ENCODE data around the gene DPF3.

DPF3 gene

DNA sequence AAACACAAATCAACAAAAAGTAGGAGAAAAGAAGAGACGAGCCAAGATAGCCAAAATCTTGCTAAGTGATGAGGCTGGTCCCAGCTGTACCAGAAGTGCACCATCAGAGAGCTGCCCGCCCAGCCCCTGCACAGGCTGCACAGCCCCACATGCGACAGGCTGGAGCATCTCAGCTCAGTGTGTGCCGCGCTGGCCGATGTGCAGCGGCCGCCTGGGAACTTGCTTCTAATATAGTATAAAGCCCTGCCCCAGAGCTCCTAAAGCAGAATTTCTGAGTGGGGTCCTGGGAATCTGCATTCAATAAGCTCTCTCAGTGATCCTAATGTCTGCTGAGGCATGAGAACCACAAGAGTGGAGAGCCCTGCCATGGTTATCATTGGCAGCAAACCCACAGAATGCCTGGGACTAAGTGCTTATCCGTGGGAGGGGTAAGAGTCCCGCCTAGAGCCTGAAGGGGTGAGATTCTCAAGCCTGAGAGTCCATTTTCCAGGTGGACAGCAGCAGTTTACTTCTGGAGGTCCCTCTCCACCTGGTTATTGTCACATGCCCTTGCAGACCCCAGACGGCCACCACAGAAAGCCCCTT, 171.6 kb downstream of the DPF3 start:
- no peak overlapping the region for H3K4me3 ChIP-seq (ENCODE audit: low read depth, low read length)

DNA sequence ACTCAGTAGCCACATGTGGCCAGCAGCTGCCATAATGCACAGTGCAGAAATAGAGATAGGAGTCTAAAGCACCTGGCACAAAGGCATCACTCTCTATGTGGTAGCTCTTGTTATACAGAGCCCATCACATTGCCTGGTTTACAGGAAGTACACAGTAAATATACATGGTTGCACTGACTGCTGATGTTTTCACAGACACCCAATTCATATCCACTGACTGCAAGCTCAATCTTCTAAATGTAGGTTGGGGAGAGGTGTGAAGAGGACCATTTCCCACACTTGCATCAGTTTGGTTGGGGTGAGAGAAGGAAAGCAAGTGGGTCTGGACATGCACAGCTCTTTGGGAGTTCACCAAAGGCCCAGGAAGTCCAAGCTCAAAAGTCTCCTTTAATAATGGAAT, 172.8 kb downstream of the DPF3 start:
- H3K4me3 ChIP-seq (ENCODE audit: low read depth, low read length), result no peak overlapping the region

DNA sequence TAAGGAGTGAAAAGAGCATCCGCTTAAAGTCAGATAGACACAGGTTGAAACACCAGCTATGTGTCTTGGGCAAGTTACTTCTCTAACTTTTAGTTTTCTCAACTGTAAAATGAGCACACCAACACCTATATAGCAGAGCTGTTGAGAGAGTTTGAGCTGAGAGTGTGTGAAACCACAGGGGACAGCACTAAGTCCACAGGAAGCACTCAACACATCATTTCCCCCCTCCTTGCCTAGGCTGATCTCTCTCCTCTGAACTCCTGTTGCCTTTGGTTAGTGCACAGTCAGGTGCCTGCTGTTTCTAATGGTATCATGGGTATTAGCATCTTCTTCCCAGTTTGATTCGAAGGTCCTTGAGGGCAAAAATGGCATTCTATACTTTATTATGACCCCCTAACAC, 176.7 kb downstream of the DPF3 start:
- H3K4me3 ChIP-seq (ENCODE audit: low read depth, low read length), result no peak overlapping the region

DNA sequence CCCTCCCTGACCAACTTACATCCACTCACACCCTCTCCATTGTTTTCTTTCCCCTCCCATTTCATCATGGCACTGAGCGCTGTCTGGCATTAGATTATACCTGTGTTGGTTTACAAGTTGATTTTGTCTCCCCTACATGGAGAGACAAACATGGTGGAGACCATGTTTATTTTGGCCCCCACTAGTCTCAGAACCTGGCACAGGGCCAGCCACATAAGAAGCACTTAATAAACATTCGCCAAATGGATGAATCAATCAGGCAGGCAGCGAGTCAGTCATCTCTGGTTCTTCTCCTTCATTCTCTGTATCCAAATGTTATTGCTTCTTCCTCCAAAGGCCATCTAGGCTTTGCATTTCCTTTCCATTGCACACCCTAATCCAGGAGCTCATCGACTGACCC, 177.4 kb downstream of the DPF3 start:
- no peak overlapping the region for H3K4me3 ChIP-seq (ENCODE audit: low read depth, low read length)

DNA sequence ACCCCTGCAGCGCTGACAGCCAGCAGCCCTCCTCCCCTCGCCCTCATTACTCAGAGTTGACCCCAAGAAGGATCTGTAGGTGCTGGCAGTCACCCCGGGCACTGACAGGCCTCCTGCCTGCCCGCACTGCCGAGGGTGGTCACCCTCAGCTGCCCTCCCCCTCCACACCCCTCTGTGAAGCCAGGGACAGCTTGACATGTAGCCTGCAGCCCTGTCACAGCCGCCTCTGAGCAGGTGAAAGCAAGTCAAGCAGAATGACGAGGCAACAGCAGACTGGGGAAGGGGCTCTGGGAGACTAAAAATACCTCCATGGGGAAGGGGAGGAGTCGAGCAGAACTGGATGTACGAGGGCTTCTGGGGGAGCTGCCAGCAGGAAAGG, 178.1 kb downstream of the DPF3 start:
- no peak overlapping the region for H3K4me3 ChIP-seq (ENCODE audit: low read depth, low read length)

DNA sequence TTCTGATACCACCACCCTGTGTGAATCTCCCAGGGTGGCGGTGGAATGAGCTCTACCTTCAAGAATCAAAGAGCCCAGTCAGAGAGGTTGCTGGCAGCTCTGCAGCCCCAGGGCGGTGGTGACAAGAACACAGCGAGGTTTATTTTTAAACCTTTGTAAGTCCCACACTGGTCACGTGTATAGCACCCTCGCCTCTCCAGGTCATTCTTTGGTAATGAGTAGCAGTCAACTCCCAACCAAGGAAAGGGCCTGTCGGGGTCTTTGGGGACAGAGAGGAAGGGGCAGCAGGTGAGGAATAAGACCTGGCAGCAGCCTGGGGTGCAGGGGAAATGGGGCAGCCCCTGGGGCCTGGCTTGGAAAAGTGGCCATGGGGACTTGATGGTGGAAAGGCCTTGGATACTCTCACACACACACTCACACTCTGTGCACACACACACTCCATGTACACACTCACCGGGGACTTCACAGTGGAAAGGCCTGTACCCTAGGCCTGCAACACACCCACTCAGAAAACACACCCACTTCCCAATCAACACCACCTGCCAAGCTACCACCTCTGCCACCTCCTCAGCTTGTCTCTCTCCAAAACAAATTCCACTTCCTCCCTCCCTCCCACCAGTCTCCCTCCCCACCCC, 178.6 kb downstream of the DPF3 start:
- H3K4me3 ChIP-seq (ENCODE audit: low read depth, low read length), result no peak overlapping the region

DNA sequence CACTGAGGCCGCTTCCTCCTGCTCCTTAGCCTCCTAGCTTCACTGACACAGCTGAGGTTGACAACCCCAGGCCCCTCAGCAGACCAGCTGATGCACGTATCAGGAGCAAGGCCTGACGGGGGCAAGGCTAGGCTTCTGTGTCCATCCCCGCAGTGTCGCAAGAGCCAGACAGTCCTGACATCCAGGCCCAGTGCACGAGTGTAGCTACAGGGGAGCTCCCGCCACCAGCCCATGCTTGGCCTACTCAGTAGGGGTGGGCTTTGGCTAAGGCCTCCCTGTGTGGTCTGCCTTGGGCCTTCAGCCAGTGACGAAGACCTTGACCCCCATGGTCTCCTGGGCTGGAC, 179.1 kb downstream of the DPF3 start:
- H3K4me3 ChIP-seq (ENCODE audit: low read depth, low read length), result no peak overlapping the region

DNA sequence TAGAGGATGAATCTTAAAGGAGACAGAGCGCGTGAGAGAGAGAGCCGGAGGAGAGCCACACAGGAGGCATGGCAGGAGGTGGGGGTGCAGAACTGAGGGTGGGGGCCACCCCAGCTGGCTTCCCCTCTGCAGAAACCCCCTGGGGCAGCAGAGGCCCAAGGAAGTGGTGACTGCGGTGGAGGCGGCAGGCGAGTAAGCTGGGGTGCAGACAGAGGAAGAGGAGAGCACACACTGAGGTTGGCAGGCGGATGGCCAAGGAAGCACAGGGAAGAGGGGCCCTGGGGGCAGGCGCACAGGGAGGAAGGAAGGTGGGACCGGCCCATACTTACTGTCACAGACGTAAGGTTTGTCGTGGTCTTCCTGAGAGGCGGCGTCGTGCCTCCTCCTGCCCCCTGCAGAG, 179.8 kb downstream of the DPF3 start:
- no peak overlapping the region for H3K4me3 ChIP-seq (ENCODE audit: low read depth, low read length)

DNA sequence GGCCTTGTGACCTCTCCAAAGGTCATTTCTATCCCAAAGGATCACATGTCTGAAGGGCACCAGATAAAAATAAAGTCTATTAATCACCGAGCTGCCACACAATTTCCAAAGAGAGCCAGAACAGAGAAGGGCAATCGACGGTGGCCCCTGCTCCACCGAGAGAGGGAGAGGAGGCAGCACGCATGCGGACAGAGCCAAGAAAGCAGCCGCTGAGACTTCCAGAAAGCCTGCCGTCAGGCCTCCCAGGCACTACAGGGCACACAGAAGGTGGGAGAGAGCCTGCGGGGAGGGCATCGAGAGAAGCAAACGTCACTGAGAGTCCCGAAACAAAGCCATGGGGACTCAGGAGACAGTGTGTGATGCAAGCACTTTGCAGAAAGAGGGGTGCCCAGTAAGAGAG, 182.0 kb downstream of the DPF3 start:
- no peak overlapping the region for H3K4me3 ChIP-seq (ENCODE audit: low read depth, low read length)

DNA sequence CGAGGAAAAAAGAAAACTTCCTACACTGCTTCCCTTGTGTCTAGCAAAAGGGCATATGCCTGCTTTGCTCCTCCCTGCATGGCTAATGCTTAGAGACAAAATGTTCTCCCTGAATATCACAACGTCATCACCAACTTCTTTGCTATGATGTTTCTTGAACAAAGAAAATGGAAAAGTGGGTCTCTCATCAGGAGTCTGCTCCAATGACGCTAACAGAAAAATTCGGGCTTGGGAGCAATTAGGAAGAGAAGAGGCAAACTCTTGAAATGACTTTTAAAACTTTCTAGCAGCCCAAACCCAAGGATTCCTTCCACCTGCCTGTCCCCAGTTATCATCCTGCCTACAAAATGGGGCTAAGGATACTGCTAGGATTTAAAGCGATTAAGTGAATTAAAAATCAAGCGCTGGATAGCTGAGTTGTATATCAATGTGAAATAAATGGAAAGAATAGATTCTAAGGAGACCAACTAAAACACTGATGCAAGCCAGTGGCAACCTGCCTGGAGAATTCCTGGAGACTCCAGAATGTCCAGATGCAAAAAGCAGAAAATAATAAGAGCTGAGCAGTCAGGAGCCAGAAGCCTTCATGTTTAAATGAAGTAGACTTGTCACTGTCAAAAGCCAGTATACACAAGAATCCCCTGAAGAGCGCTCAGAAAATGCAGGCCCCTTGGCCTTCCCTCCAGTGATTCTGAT, 183.8 kb downstream of the DPF3 start:
- H3K4me3 ChIP-seq (ENCODE audit: low read depth, low read length), result no peak overlapping the region

DNA sequence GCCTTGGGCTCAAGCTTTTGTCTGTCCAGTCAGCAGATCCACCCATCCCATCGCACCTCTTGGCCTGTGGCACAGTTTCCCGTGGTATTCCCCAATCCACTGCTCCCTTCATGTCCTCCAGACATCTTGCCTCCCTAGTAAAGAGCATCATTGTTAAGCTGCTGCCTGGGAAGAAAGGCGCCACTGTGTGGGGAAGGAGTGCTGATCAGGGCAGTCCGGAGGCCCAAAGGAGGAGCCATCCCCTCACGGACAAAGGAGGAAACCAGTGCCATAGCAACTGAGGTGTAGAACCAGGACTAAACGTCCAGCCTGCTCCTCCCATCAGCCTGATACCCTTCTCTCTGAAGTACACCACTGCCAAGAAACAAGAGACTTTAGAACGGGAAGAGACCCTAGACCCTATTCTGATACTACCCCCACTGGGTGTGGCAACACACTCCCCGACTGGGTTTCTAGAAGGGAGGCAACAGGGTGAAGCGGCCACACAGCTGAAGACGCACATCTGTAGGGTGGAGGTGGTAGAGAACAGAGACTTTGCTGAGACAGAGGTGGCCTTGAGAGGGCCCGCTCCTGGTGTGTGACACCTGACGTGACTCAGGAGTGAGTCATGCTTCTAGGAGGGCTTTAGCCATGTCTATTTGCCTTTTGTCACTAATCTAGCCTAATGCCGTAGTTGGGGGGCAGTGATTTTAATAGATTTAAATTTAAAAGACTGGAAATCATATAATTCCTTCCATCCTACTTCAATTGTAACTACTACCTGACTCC, 185.0 kb downstream of the DPF3 start:
- no peak overlapping the region for H3K4me3 ChIP-seq (ENCODE audit: low read depth, low read length)

DNA sequence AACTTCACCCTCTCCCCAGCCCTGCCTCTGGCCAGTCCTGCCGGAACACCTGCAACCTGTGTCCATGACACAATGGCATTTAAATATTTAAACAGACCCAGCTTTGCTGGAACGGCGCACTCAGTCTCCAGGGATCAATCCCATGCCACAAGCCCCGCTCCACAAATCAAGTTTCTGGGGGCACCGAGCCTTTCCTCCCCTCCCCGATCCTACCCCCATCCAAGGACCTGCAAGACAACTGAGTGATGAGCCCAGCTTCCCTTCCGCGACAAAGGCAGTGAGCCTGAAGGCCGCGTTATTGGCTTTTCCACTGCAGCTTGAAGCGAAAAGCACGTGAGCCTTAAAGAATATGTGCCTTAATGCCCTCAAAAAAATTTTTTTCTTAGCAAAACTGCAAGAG, 185.7 kb downstream of the DPF3 start:
- H3K4me3 ChIP-seq (ENCODE audit: low read depth, low read length), result no peak overlapping the region

DNA sequence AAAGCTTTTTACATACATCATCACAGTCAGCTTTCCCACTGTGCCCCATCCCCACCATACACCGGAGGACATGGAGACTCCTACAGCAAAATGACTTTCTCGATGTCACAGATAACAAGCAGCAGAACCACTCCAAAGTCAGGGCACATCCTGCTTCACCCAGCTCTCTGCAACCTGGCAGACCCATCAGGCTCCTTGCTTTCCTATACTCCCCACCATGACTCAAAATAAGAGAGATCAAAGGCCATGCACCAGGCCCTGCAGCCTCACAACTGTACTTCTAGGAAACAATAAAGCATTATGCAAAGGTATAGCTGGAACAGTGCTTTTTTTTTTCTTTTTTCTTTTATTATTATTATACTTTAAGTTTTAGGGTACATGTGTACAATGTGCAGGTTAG, 187.4 kb downstream of the DPF3 start:
- H3K4me3 ChIP-seq (ENCODE audit: low read depth, low read length), result no peak overlapping the region

DNA sequence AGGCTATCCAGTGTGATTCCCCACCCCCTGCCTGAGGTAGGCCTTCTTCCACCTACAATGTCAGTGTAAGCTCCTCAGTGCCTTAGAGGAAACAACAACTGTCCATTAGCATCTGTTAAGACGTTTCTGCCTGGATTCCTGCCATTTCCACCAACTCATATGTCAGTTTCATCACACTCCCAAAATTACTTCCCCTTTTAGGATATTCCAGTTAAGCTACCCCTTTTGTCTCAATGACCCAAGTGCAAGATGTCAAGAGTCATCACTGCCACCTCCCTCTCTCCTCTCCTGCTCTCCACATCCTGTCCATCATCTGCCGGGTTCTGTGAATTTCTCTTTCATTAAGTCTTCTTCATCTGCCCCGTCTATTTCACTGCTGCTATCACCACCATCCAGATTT, 189.4 kb downstream of the DPF3 start:
- no peak overlapping the region for H3K4me3 ChIP-seq (ENCODE audit: low read depth, low read length)

DNA sequence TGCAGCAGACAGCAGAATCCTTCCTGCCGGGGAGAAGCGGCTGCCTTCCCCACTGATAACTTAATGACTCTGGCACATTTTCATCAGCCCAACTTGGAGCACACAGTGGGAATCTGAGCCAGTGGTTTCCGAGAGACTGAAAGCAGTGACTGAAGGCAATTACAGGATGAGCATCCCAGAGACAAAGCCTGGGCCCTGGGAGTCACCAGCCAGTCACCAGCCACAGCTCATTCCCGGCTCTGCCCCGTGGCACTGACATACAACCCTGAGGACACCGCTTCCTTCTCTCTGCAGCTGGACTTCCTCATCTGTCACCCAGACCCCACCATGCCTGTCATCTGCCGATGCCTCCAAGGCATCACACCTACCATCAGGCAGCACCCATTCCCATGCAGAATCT, 192.3 kb downstream of the DPF3 start:
- no peak overlapping the region for H3K4me3 ChIP-seq (ENCODE audit: low read depth, low read length)

DNA sequence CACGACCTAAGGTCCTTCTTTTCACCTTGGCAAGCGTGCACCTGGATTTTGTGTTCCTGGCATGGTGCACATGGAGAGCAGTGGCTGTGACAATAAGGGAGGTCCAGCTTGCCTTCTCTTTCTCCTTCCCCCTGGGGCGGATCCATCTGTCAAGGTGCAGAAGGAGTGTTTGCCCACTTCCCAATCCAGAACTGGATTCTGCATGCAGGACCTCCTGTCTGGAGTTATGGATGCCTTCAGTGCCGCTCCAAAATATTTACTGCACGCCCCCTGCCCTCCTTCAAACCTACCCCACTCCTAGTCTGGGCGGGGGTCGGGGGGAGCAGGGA, 192.7 kb downstream of the DPF3 start:
- H3K4me3 ChIP-seq (ENCODE audit: low read depth, low read length), result no peak overlapping the region

DNA sequence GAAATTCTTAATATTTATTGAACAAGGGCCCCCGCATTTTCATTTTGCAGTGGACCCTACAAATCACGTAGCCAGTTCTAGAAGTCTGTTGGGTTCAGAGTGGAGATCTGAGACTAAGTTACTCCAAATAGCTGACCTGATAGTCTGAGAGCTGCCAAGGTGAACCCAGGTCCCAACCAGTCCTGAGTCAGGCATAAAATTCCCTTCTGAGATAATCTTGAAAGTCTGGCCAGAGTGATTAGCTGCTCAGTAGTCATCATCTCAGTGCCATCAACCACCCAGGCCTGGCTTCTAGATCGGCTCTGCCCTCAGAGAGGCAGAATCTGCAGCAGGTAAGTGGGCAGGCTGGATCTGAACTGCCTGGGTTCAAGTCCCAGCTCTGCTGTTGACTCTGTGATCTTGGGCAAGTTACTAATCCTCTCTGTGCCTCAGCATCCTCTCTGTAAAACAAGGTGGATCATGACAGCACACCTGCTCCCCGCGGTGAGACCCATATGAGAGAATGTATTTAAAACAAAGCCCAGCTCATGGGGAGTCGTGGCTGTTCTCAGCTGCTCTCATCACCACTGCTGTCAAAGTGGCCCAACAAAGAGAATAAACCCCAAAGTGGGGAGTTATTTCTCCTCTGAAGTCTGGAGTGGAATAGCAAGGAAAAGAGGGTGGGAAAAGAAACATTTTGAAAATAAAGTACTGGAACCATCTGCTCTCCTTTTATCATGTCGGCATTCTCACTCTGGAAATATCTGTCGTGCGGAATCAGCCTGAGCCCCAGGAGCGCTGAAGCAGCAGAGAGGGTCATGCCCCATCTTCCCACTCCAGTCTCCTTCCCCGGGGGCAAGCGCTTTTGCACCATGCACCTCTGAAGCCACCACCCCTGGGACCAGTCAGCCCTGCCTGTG, 193.3 kb downstream of the DPF3 start:
- no peak overlapping the region for H3K4me3 ChIP-seq (ENCODE audit: low read depth, low read length)

DNA sequence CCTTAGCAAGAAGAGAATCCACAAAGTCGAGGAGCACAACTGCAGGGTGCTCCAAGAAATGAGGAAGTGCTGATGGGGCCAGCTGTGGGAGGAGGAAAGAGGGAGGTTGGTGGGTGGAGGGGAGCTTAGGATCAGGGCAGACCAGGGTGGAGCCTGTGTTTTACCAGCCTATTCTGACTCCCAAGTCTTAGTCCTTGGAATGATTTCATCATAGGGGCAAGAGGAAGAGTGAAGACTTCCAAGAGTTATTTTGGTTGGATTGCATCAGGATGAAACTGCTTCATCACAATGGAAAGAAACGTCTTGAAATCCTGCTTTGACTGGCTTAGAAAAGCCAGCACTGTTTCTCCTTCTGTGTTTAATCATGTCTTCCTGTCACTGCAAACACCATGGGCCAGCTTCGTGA, 194.0 kb downstream of the DPF3 start:
- no peak overlapping the region for H3K4me3 ChIP-seq (ENCODE audit: low read depth, low read length)

DNA sequence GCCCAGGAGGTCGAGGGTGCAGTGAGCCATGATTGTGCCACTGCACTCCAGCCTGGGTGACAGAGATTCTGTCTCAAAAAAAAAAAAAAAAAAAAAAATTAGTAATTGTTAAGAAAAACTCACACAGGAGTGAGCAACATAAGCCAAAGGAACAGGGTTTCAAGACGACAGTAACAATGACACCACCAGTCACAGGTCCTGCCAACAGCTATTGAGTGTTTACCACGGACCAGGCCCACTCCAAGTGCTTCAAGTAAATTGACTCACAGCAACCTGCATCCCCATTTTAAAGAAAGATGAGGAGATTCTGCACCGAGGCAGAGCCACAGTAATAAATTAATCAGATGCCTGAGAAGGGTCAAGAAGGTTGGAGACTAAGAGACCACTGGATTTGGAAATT, 194.5 kb downstream of the DPF3 start:
- no peak overlapping the region for H3K4me3 ChIP-seq (ENCODE audit: low read depth, low read length)

DNA sequence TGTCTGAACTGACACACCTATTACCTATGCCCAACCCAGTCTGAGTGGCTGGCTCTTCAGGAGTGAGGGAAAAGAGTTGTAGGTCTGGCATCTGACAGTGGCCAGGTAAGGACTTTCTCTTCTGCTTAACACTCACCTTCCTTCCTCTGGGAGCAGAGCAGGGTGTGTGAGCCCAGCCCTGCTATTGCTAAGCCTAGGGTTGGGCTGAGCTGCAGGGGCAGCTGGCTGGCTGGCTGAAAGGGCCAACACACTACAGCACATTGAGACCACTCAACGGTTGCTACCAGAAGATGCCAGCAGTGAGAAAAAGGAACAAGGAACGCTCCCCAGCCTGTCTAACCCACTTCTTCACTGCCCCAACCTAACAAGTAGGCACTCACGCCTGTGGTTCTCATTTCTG, 201.2 kb downstream of the DPF3 start:
- H3K4me3 ChIP-seq (ENCODE audit: low read depth, low read length), result no peak overlapping the region

DNA sequence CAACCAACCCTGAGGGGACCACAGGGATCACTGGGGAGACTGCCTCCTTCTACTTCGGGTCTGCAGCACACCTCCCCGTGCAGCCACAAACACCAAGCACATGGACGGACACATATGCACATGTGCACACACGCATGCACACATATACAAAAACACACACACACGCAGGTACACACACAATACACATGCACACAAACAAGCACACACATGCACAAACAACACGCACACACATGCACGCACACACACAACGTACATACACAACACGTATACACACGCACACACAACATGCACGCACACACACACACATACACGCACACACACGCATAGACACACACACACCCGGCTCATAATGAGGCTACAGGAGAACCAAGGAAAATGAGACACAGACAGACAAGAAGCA, 203.6 kb downstream of the DPF3 start:
- H3K4me3 ChIP-seq (ENCODE audit: low read depth, low read length), result no peak overlapping the region

All from iPS-11a (cell line).